Coronary artery (tissue), 2 donors: ENCODE data around the gene UGGT1.

ENCODE experiments used
- DNase-seq: peaks from one replicate; pipeline ENCODE4 v3.0.0-alpha.2; 2017; ENCODE audit warnings: low spot score
- H3K27ac ChIP-seq, 2 donors: fragments of 200-600 bp; sonication (generic); one replicate each; pipeline ENCODE4 v1.5.1; 2016 to 2019
- H3K4me3 ChIP-seq: fragments of 200-600 bp; sonication (generic); 2 replicates; pipeline ENCODE4 v1.5.1; 2016; ENCODE audit warnings: mild to moderate bottlenecking, moderate library complexity
- CTCF ChIP-seq: fragments of 200-600 bp; sonication (generic); IDR thresholded peaks from one replicate; pipeline ENCODE4 v1.5.1; 2019; ENCODE audit warnings: antibody characterized with exemption

UGGT1 gene

GRCh38 chr2:128237911-128238697 lies 147.1 kb downstream of the UGGT1 start:
- Histone ChIP-seq H3K27ac (no peak overlapping the region), H3K4me3 (no peak overlapping the region)
- no peak for TF ChIP-seq CTCF
- no peak for DNase-seq

GRCh38 chr2:128241896-128242295 lies 150.9 kb downstream of the UGGT1 start:
- DNase-seq, result no peak
- no peak overlapping the region for H3K4me3 ChIP-seq
- no peak for TF ChIP-seq CTCF
- no peak overlapping the region for H3K27ac ChIP-seq
